Liver (tissue), 3 donors: ENCODE measurements around the gene YPEL2.

Experiments used
- ATF3 ChIP-seq: IDR thresholded peaks from 2 replicates; pipeline ENCODE4 v1.6.1; 2016; ENCODE audit warnings: antibody characterized with exemption
- CTCF ChIP-seq: fragments of 150-350 bp; IDR thresholded peaks from 2 replicates; pipeline ENCODE4 v1.5.1; 2017; ENCODE audit warnings: improper control_type of control experiment, low read depth, low read length; ENCODE audit not compliant: missing input control
- EGR1 ChIP-seq, 2 donors: IDR thresholded peaks; 2 replicates each; pipeline ENCODE4 v1.6.1; 2016 to 2018; ENCODE audit warnings: antibody characterized with exemption in 2 of 2, low read depth in 2 of 2
- NR2F2 ChIP-seq: IDR thresholded peaks from 2 replicates; pipeline ENCODE4 v1.6.1; 2016; ENCODE audit warnings: antibody characterized with exemption
- RAD21 ChIP-seq, 2 donors: IDR thresholded peaks; 2 replicates each; pipeline ENCODE4 v1.6.1; 2016; ENCODE audit warnings: antibody characterized with exemption in 2 of 2, mild to moderate bottlenecking in 2 of 2
- TAF1 ChIP-seq: conservative IDR thresholded peaks from 2 replicates; pipeline ENCODE4 v1.6.1; 2016; ENCODE audit warnings: antibody characterized with exemption, mild to moderate bottlenecking
- donor health status: healthy.
- donor health status: healthy.

GRCh38 chr17:59366773-59367656, 35.6 kb downstream of the YPEL2 start:
- no peak for TF ChIP-seq CTCF
- peak; percentile 97 for TF ChIP-seq ATF3
- TF ChIP-seq EGR1 (IDR thresholded peaks at IDR 0.05; ENCODE audit: low read depth in 2 of 2), result peak in 1 of 2 donors; percentile 81
- TF ChIP-seq RAD21 (IDR thresholded peaks at IDR 0.05), result peak; percentile 59 to 60
- TF ChIP-seq NR2F2, result peak; percentile 63
- no peak for TF ChIP-seq TAF1
